ENCODE data around the gene PDE4D.
"Not testable (repeated sequence)": the region's sequence is repeated elsewhere in the genome, so short reads cannot be mapped to it uniquely, and the experiment has no call there.

The PDE4D gene

DNA sequence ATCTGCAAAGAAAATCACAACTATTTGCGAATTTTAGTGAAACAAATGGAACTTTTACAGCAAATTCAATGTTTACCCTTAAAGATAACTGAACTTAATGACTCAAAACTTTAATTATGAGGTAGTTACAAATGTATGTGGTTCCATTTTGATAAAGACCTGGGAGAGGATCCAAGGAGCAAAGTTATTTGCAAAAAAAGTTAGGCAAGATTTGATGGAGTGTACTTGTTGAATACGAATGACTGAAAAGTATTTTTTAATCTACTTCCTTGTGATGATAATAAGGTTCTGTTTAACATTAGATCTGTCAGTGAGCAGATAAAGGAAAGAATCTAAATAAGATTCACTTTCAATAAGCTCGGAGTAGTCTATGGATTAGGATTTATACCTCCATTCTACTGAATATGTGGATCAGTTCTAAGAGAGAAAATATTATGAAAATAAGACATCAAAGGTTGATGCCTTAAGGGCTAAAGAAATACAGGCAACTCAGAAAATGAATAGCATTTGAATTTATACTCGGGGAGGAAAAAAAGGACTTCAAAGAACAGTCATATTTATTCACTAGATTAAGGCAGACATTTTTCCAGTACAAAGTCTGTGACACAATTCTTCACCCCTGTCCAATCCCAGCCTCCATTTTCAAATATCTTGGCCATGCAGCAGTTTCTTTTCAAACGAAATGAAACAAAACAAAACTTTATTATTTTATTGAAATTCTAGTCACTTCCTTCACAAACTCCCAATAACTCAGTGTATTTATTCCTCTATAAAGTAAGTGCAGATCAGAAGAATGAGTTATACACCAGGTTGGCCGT lies 199.8 kb downstream of the PDE4D start:
- DNase-seq, result no peak

- DNase-seq, result no peak
These were observed 207.7 kb downstream of the PDE4D start for GRCh38 chr5:59685793-59686192.

DNA sequence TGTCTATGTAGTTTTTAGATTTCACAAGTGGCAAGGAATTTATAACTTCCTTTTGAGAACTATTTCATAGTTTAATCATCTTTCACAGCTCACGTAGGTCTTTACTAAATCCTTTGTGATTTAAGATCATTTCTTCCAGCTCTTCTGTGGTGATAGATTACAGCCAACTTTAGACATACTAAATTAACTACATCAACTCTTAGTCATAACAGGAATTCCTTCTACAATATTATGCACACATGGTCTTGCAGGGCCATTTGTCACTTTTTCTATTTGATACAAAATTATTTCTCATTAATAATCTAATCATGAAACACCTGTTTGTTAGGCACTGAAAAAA lies 208.4 kb downstream of the PDE4D start:
- DNase-seq, result no peak

DNA sequence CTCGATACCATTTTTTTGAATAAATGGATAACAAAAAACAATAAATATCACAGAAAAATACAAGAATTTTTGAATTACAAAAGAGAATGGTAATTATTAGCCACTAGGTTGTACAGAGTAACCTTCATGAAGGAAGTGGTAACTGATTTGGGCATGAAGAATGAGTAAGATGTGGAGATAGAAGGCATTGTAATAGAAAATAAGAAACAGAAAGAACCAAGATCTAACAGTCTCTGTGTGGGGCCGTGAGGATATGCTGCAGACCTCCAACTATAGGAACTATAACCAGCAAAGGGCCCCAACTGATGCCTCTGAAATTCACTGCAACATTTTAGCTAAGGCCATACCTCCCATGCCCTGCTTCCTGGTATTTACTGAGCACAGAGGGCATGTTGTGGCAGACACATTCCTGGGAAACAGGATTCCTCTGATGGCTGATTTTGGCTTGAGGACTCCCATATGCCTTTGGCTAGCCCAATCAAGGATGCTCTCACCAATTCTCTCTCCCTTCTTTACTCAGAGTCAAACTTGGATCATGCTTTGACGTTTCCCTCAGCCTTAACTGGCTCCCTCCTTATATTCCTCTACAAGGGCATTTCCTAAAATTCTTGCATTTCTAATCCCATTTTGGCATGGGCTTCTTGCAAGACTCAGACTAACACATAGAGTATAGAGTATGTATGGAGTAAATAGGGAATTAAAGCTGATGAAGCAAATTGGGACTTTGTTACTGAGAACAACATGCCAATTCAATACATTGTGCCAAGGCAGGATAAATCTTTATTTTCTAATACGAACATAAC lies 208.9 kb downstream of the PDE4D start:
- no peak for DNase-seq

GRCh38 chr5:59683311-59683710 lies 210.2 kb downstream of the PDE4D start:
- DNase-seq, result no peak

- no peak for DNase-seq
These were observed 211.0 kb downstream of the PDE4D start for GRCh38 chr5:59682542-59682941.

GRCh38 chr5:59678943-59679342 lies 214.6 kb downstream of the PDE4D start:
- DNase-seq, result no peak

- DNase-seq, result no peak
These were observed 218.8 kb downstream of the PDE4D start for GRCh38 chr5:59674763-59675162.

DNA sequence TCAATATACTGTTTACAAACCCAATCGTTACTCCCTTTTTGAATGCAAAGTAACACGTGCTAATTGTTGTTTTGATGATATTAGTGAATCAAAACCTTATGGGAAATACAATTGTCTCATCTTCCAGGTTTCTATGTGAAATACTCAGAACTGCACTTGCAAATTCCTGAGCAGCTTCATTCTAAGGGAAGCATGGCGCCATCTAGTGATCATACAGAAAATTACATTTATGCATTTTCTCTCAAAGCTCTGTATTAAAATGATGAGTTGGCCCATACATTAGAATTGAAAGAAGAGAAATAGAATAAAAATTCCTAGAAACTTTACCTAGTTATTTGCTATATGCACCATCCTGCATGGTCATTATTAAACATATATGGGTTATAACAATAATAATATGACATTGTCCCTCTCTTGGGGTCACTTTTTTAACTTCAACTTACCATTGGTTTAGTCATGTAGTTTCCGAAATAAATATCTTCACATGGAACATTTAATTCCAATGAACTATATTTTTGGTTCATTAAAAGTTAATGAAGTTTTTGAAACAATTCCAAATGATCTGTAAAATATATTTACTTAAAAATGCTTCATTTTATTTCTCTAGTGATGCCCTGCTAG lies 220.0 kb downstream of the PDE4D start:
- peak; percentile 14 to 27 for DNase-seq

DNA sequence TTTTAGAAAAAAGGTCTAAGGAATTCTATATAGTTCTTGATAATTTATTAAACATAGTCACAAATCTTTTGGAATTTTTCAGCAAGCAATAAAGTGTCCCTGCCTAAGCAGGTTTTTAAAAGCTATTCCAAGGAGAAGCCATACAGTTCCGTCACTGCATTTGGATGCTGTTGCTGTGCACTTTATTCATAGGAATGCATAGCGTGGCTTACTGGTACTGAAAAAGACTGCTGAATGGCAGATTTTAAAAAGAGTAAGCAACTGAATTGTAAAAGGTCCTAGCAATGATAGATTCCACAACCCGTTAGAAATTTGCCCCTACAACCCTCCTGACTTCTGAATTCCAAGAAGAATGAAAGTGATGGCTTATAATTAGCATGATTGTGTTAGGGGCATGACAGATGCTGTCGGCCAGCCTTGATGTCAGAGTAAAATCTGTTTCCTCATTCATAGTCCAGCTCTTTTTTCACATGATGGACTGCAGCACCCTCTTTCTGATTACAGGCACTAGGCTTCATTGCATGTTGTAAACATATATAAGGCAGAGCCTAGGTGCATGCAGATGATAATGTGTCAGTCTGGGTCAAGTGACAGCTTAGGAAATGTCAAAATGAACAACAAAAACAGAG lies 227.0 kb downstream of the PDE4D start:
- DNase-seq, result no peak

GRCh38 chr5:59665832-59666203 lies 227.7 kb downstream of the PDE4D start:
- not testable (repeated sequence) for DNase-seq

DNA sequence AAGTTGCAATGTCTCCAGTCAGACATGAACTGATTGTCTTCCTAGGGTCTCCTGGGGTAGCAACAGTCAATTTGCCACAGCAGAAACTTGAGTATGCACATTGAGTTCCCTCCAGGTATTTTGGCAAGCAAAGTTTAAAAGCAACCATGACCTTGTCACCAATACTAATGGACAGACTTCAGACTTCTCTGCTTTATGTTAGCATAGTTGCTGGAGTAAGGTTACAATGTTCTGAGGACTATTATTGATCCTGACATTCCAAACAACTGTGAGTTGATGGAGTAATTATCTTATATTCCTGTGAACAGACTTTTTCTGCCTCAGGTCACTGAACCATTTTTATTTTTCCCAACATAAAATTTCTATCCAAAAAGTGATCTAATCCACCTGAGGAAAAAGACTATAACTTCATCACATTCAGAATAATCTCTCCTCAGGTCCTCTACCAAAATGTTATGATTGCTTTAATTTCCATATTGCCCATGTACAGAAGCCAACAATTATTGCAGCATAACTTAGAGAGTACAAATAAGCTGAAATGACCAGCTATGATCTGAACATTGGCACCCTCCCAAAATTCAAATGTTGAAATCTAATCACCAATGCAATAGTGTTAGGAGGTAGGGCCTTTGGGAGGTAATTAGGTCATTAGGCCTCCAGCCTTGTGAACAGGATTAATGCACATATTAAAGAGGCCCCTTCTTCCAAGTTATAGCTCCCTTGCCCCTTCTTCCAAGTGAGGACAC lies 228.3 kb downstream of the PDE4D start:
- no peak for DNase-seq

GRCh38 chr5:59661954-59662615 lies 231.4 kb downstream of the PDE4D start:
- DNase-seq, result peak; percentile 21 to 24

GRCh38 chr5:59661311-59661710 lies 232.2 kb downstream of the PDE4D start:
- no peak for DNase-seq

GRCh38 chr5:59660737-59661136 lies 232.8 kb downstream of the PDE4D start:
- no peak for DNase-seq

- DNase-seq, result no peak
These were observed 236.9 kb downstream of the PDE4D start for GRCh38 chr5:59656351-59657254.

DNA sequence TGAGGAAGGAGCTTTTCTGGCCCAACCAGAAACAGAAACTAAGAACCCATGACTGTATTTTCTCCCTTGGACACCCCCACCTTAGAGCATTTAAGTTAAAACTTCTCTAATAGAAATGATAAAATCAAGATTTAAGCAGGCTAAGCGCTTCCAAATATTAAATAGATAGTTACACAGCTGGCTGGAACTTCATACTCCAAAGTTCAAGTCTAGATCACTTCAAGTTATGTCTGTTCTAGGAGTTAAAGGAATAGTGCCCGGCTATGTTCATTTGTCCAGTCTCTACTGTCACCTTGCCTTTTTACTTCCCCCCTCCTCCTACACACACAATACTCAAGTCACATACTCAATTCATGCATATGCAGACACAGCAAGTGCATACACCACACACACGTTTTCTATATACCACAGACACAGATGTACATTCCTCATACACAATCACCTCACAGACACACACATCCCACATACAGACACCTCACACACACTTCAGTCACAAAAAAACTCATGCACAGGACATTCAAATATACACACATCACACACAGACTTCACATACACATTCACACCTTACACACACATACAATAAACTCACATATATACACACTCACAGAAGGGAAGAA lies 237.7 kb downstream of the PDE4D start:
- no peak for DNase-seq

- no peak for DNase-seq
These were observed 238.8 kb downstream of the PDE4D start for GRCh38 chr5:59654691-59655090.

- no peak for DNase-seq
These were observed 241.1 kb downstream of the PDE4D start for GRCh38 chr5:59652449-59652848.

Data from SHP77 (cell line).